Right atrium auricular region (tissue), 2 donors: ENCODE results near the gene ZNF764. TPM values are rescaled to one million over a fixed set of nuclear protein-coding genes. Genes with fewer than 3 reads are reported as not detected.

Experiments
- DNase-seq: peaks from one replicate; pipeline ENCODE4 v3.0.0-alpha.2; 2019; ENCODE audit warnings: low spot score
- H3K27ac ChIP-seq, 2 donors: fragments of 200-600 bp; sonication (generic); 1 replicate in 1 of 2; 2 replicates in 1 of 2; pipeline ENCODE4 v1.5.1; 2016 to 2019
- H3K27me3 ChIP-seq, 2 donors: fragments of 200-600 bp; sonication (generic); one replicate each; pipeline versions ENCODE4 v1.5.1 to v1.6.0; 2017 to 2019
- H3K36me3 ChIP-seq: fragments of 200-600 bp; sonication (generic); one replicate; pipeline ENCODE4 v1.5.1; 2016
- H3K4me1 ChIP-seq, 2 donors: fragments of 200-600 bp; sonication (generic); one replicate each; pipeline versions ENCODE4 v1.5.1 to v1.6.0; 2017 to 2019
- H3K4me3 ChIP-seq, 2 donors: fragments of 200-600 bp; sonication (generic); 1 replicate in 1 of 2; 2 replicates in 1 of 2; pipeline ENCODE4 v1.5.1; 2017 to 2019; ENCODE audit warnings: mild to moderate bottlenecking in 1 of 2, moderate library complexity in 1 of 2
- H3K9me3 ChIP-seq, 2 donors: fragments of 200-600 bp; sonication (generic); one replicate each; pipeline ENCODE4 v1.5.1; 2019
- CTCF ChIP-seq, 2 donors: fragments of 200-600 bp; sonication (generic); IDR thresholded peaks; one replicate each; pipeline ENCODE4 v1.5.1; 2019; ENCODE audit warnings: antibody characterized with exemption in 2 of 2
- total RNA-seq, 2 donors: library from RNA; depleted of rRNA; stranded (reverse); fragments of >200 nt; gene quantifications; one replicate each; pipeline ENCODE4 v1.1.0, GENCODE V29; 2016

ZNF764 gene
- total RNA-seq, 2 donors from 2014 or later, result 12.0 to 16.9 TPM

GRCh38 chr16:30567991-30568638, 9.9 kb upstream of the ZNF764 start:
- Histone ChIP-seq H3K9me3 (no peaks in the 10 kb centered on the region), H3K27ac (no peak overlapping the region), H3K27me3 (no peaks in the 10 kb centered on the region), H3K4me1 (peaks cover 0 to 24% of the 10 kb centered on the region in 2 donors), H3K36me3 (no peaks in the 10 kb centered on the region), H3K4me3 (no peak overlapping the region)
- TF ChIP-seq CTCF (IDR thresholded peaks at IDR 0.05), result no peak
- no peak for DNase-seq

GRCh38 chr16:30567160-30567990, 9.2 kb upstream of the ZNF764 start:
- no peak for DNase-seq

GRCh38 chr16:30566531-30566930, 8.4 kb upstream of the ZNF764 start:
- DNase-seq, result no peak
- TF ChIP-seq CTCF (IDR thresholded peaks at IDR 0.05), result no peak
- H3K36me3 ChIP-seq, result no peaks in the 10 kb centered on the region
- H3K4me3 ChIP-seq, result no peak overlapping the region
- H3K9me3 ChIP-seq, result no peaks in the 10 kb centered on the region
- no peak overlapping the region for H3K27ac ChIP-seq
- H3K4me1 ChIP-seq, result peaks cover 0 to 17% of the 10 kb centered on the region in 2 donors
- no peaks in the 10 kb centered on the region for H3K27me3 ChIP-seq

More at GRCh38 chr16:30567160-30567990, 9.2 kb upstream of the ZNF764 start:
- peaks cover 0 to 19% of the 10 kb centered on the region in 2 donors for H3K4me1 ChIP-seq
- no peaks in the 10 kb centered on the region for H3K27me3 ChIP-seq
- no peaks in the 10 kb centered on the region for H3K36me3 ChIP-seq
- no peak overlapping the region for H3K4me3 ChIP-seq
- H3K9me3 ChIP-seq, result no peaks in the 10 kb centered on the region
- no peak for TF ChIP-seq CTCF (IDR thresholded peaks at IDR 0.05)
- H3K27ac ChIP-seq, result no peak overlapping the region

GRCh38 chr16:30565984-30566383, 7.8 kb upstream of the ZNF764 start:
- DNase-seq, result no peak
- Histone ChIP-seq H3K4me3 (no peak overlapping the region), H3K4me1 (peaks cover 0 to 20% of the 10 kb centered on the region in 2 donors), H3K27ac (no peak overlapping the region), H3K27me3 (no peaks in the 10 kb centered on the region), H3K36me3 (no peaks in the 10 kb centered on the region), H3K9me3 (no peaks in the 10 kb centered on the region)
- TF ChIP-seq CTCF (IDR thresholded peaks at IDR 0.05), result no peak

- no peaks in the 10 kb centered on the region for H3K36me3 ChIP-seq
- no peak overlapping the region for H3K4me3 ChIP-seq
- DNase-seq, result no peak
- no peak for TF ChIP-seq CTCF (IDR thresholded peaks at IDR 0.05)
- peaks cover 0 to 18% of the 10 kb centered on the region in 2 donors for H3K4me1 ChIP-seq
- no peaks in the 10 kb centered on the region for H3K9me3 ChIP-seq
- no peak overlapping the region for H3K27ac ChIP-seq
- no peaks in the 10 kb centered on the region for H3K27me3 ChIP-seq
Observed at GRCh38 chr16:30565526-30565925, 7.4 kb upstream of the ZNF764 start.
